ENCODE results near the gene CHST11.

Gene CHST11

DNA sequence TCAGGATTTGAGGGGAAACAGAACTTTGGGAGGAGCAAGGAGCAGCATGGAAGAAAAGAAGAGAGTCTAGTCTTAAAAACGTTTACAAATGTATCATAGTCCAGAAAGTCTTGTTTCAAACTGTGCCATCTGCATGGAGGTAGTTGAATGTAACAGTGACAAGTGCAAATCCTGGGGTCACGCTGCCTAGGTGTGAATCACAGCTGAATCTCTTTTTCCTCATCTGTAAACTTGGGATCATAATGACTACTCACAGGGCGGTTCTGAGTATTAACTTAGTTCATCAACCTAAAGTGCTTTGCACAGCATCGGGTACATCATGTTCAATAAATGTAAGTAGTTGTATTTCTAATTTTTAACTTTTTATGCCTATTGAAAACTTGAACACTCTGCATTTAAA lies 208.5 kb downstream of the CHST11 start:
- Histone ChIP-seq H3K9me3 (ENCODE audit: insufficient read depth, low read length, severe bottlenecking) (no peaks in the 10 kb centered on the region), H3K27me3 (ENCODE audit: insufficient read depth, low read length, poor library complexity) (no peaks in the 10 kb centered on the region), H3K36me3 (ENCODE audit: insufficient read depth, low read length) (peaks cover 53% of the 10 kb centered on the region), H3K27ac (ENCODE audit: low read length) (peak overlapping the region; percentile 19; the same call in 1 of the 2 replicates), H4K20me1 (ENCODE audit: insufficient read depth, low read length) (peaks cover 88% of the 10 kb centered on the region), H3K9ac (ENCODE audit: low read depth, low read length) (no peak overlapping the region), H2AFZ (ENCODE audit: low read depth, low read length) (no peak overlapping the region), H3K79me2 (ENCODE audit: insufficient read depth, low read length) (peaks cover 99% of the 10 kb centered on the region), H3K4me1 (ENCODE audit: insufficient read depth, low read length) (peaks cover 69% of the 10 kb centered on the region), H3K4me3 (ENCODE audit: low read depth in 1 of 2, low read length in 2 of 2) (no peak overlapping the region), H3K4me2 (ENCODE audit: insufficient read depth, low read length) (no peak overlapping the region)
- no peak for TF ChIP-seq EZH2 (IDR thresholded peaks at IDR 0.05; ENCODE audit: borderline replicate concordance, low read depth, low read length, severe bottlenecking)
- no peak for TF ChIP-seq CTCF (IDR thresholded peaks at IDR 0.05; ENCODE audit: borderline replicate concordance, extremely low read depth, low read length, poor library complexity, severe bottlenecking)
- ATAC-seq (ENCODE audit: insufficient read depth, low read depth) = no peak
- DNase-seq = no peak

GRCh38 chr12:104667139-104667538 lies 210.4 kb downstream of the CHST11 start:
- no peak for TF ChIP-seq EZH2 (IDR thresholded peaks at IDR 0.05; ENCODE audit: borderline replicate concordance, low read depth, low read length, severe bottlenecking)
- no peak for TF ChIP-seq CTCF (IDR thresholded peaks at IDR 0.05; ENCODE audit: borderline replicate concordance, extremely low read depth, low read length, poor library complexity, severe bottlenecking)
- peaks cover 54% of the 10 kb centered on the region for H3K36me3 ChIP-seq (ENCODE audit: insufficient read depth, low read length)
- DNase-seq (no peak), ATAC-seq (ENCODE audit: insufficient read depth, low read depth) (no peak)
- H3K27ac ChIP-seq (ENCODE audit: low read length) = peak overlapping the region; percentile 37
- H3K79me2 ChIP-seq (ENCODE audit: insufficient read depth, low read length) = peaks cover 99% of the 10 kb centered on the region
- peaks cover 84% of the 10 kb centered on the region for H3K4me1 ChIP-seq (ENCODE audit: insufficient read depth, low read length)
- no peaks in the 10 kb centered on the region for H3K27me3 ChIP-seq (ENCODE audit: insufficient read depth, low read length, poor library complexity)
- no peak overlapping the region for H2AFZ ChIP-seq (ENCODE audit: low read depth, low read length)
- H3K4me3 ChIP-seq (ENCODE audit: low read depth in 1 of 2, low read length in 2 of 2) = no peak overlapping the region
- H3K9ac ChIP-seq (ENCODE audit: low read depth, low read length) = no peak overlapping the region
- no peak overlapping the region for H3K4me2 ChIP-seq (ENCODE audit: insufficient read depth, low read length)
- no peaks in the 10 kb centered on the region for H3K9me3 ChIP-seq (ENCODE audit: insufficient read depth, low read length, severe bottlenecking)
- peaks cover 88% of the 10 kb centered on the region for H4K20me1 ChIP-seq (ENCODE audit: insufficient read depth, low read length)

GRCh38 chr12:104668274-104668718 lies 211.5 kb downstream of the CHST11 start:
- Histone ChIP-seq H3K27me3 (ENCODE audit: insufficient read depth, low read length, poor library complexity) (no peaks in the 10 kb centered on the region), H4K20me1 (ENCODE audit: insufficient read depth, low read length) (peaks cover 93% of the 10 kb centered on the region), H3K4me3 (ENCODE audit: low read depth in 1 of 2, low read length in 2 of 2) (no peak overlapping the region), H3K4me1 (ENCODE audit: insufficient read depth, low read length) (peaks cover 81% of the 10 kb centered on the region), H3K79me2 (ENCODE audit: insufficient read depth, low read length) (peaks cover 99% of the 10 kb centered on the region), H3K9ac (ENCODE audit: low read depth, low read length) (no peak overlapping the region), H3K36me3 (ENCODE audit: insufficient read depth, low read length) (peaks cover 55% of the 10 kb centered on the region), H3K27ac (ENCODE audit: low read length) (peak overlapping the region; percentile 81), H2AFZ (ENCODE audit: low read depth, low read length) (no peak overlapping the region), H3K4me2 (ENCODE audit: insufficient read depth, low read length) (no peak overlapping the region), H3K9me3 (ENCODE audit: insufficient read depth, low read length, severe bottlenecking) (no peaks in the 10 kb centered on the region)
- ATAC-seq (ENCODE audit: insufficient read depth, low read depth) (no peak), DNase-seq (no peak)
- TF ChIP-seq EZH2 (IDR thresholded peaks at IDR 0.05; ENCODE audit: borderline replicate concordance, low read depth, low read length, severe bottlenecking) (no peak), CTCF (IDR thresholded peaks at IDR 0.05; ENCODE audit: borderline replicate concordance, extremely low read depth, low read length, poor library complexity, severe bottlenecking) (no peak)

All from DND-41 (cell line).